ENCODE data around the gene OR1M1.
"Not testable (repeated sequence)": the region's sequence is repeated elsewhere in the genome, so short reads cannot be mapped to it uniquely, and the experiment has no call there.

The OR1M1 gene

DNA sequence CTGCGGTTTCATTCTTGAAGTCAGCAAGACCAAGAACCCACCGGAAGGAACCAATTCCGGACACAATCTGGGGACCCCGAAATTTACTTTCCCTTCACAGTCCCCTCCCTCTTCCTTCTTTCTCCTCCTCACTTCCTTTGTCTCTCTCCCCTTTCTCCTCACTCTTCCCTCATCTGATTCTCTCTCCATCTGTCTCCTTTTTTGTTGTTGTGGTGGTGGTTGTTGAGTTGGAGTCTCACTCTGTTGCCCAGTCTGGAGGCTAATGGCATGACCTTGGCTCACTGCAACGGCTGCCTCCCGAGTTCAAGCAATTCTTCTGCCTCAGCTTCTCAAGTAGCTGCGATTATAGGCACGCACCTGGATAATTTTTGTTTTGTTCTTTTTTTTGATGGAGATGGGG, 32.7 kb upstream of the OR1M1 start:
- TF ChIP-seq, protein P1, sequence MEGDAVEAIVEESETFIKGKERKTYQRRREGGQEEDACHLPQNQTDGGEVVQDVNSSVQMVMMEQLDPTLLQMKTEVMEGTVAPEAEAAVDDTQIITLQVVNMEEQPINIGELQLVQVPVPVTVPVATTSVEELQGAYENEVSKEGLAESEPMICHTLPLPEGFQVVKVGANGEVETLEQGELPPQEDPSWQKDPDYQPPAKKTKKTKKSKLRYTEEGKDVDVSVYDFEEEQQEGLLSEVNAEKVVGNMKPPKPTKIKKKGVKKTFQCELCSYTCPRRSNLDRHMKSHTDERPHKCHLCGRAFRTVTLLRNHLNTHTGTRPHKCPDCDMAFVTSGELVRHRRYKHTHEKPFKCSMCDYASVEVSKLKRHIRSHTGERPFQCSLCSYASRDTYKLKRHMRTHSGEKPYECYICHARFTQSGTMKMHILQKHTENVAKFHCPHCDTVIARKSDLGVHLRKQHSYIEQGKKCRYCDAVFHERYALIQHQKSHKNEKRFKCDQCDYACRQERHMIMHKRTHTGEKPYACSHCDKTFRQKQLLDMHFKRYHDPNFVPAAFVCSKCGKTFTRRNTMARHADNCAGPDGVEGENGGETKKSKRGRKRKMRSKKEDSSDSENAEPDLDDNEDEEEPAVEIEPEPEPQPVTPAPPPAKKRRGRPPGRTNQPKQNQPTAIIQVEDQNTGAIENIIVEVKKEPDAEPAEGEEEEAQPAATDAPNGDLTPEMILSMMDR (IDR thresholded peaks at IDR 0.05; ENCODE audit: insufficient read depth, low read length, poor library complexity, severe bottlenecking): no peak
- no peak for TF ChIP-seq EZH2phosphoT487 (conservative IDR thresholded peaks at IDR 0.05; ENCODE audit: low read length)
- Histone ChIP-seq H3K9me2 (replicated peaks; ENCODE audit: insufficient read depth, low read length) (no peaks in the 10 kb centered on the region), H2AFZ (ENCODE audit: low read depth, low read length, severe bottlenecking) (no peak overlapping the region), H3K27ac (ENCODE audit: low read depth, low read length) (no peak overlapping the region), H3K36me3 (ENCODE audit: low read length) (no peaks in the 10 kb centered on the region), H3K9me3 (ENCODE audit: insufficient read depth, low read length) (no peaks in the 10 kb centered on the region), H3K4me2 (ENCODE audit: low read depth, low read length, poor library complexity, severe bottlenecking) (no peak overlapping the region), H3K79me2 (ENCODE audit: insufficient read depth, low read length) (no peaks in the 10 kb centered on the region), H3K27me3 (ENCODE audit: low read length) (no peaks in the 10 kb centered on the region), H3K4me3 (ENCODE audit: insufficient read depth, low read length, poor library complexity, severe bottlenecking) (no peak overlapping the region), H3K9ac (ENCODE audit: low read length) (no peak overlapping the region), H4K20me1 (ENCODE audit: low read depth, low read length) (no peaks in the 10 kb centered on the region), H3F3A (ENCODE audit: insufficient read depth) (no peaks in the 10 kb centered on the region)

DNA sequence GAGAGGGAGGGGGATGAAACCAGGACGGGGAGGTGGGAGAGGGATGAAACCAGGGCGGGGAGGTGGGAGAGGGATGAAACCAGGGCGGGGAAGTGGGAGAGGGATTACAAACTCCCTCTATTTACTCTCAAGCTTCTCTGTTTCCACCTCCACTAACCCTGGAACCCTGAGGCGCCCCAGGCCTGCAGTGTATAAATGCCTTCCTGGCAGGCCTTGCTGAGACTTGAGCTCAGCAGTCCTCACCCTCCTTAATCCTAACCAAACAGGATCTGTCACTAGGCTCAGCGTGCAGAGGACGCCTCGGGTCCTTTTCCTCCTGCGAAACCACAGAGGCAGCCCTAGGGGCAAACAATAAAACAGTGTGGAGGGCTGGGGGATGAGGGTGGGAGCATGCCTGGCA, 32.1 kb upstream of the OR1M1 start:
- Histone ChIP-seq H4K20me1 (ENCODE audit: low read depth, low read length) (no peaks in the 10 kb centered on the region), H3K4me3 (ENCODE audit: insufficient read depth, low read length, poor library complexity, severe bottlenecking) (no peak overlapping the region), H3K36me3 (ENCODE audit: low read length) (no peaks in the 10 kb centered on the region), H3K9me3 (ENCODE audit: insufficient read depth, low read length) (no peaks in the 10 kb centered on the region), H3K4me2 (ENCODE audit: low read depth, low read length, poor library complexity, severe bottlenecking) (no peak overlapping the region), H3F3A (ENCODE audit: insufficient read depth) (no peaks in the 10 kb centered on the region), H3K27ac (ENCODE audit: low read depth, low read length) (no peak overlapping the region), H2AFZ (ENCODE audit: low read depth, low read length, severe bottlenecking) (no peak overlapping the region), H3K9me2 (replicated peaks; ENCODE audit: insufficient read depth, low read length) (no peaks in the 10 kb centered on the region), H3K9ac (ENCODE audit: low read length) (no peak overlapping the region), H3K27me3 (ENCODE audit: low read length) (no peaks in the 10 kb centered on the region), H3K79me2 (ENCODE audit: insufficient read depth, low read length) (no peaks in the 10 kb centered on the region)
- no peak for TF ChIP-seq EZH2phosphoT487 (conservative IDR thresholded peaks at IDR 0.05; ENCODE audit: low read length)
- TF ChIP-seq, protein P1 (IDR thresholded peaks at IDR 0.05; ENCODE audit: insufficient read depth, low read length, poor library complexity, severe bottlenecking): no peak

DNA sequence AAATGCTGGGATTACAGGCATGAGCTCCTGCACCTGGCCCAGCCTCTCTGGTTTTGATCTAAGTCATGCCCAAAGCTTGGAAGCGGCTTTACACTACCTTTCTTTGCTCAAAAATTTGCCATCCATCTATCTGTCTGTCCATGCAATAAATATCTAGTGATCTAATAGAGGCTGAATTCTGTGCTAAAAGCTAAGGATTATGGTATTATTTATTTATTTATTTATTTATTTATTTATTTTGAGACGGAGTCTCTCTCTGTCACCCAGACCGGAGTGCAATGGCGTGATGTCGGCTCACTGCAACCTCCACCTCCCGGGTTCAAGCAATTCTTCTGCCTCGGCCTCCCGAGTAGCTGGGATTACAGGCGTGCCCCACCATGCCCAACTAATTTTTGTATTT, 30.7 kb upstream of the OR1M1 start:
- H3K4me2 ChIP-seq (ENCODE audit: low read depth, low read length, poor library complexity, severe bottlenecking); H4K20me1 ChIP-seq (ENCODE audit: low read depth, low read length): not testable (repeated sequence)

DNA sequence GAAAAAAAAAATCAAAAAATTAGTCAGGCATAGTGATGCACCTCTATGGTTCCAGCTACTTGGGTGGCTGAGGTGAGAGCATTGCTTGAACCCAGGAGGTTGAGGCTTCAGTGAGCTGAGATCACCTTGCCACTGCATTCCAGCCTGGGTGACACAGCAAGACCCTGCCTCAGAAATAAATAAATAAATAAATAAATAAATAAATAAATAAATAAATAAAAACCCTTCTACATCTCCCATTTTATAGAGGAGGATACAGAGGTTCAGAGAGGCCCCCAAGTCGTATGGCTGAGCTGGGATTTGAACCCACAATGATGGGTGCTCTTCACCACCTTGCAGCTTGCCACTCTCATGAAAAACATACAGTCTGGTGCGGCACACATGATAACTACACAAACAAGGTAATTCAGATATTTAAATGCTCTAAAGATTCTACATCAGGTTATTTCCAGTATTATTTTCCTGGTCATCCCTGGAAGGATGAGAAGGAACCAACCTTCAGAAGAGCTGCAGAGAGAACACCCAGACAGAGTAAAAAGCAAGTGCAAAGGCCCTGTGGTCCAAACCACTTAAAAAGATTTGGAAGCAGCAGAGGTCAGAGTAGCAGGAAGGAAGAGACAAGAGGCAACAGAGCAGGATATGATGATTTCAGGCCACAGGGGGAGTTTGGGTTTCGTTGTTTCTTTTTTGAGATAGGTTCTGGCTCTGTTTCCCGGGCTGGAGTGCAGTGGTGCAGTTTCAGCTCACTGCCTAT, 29.2 kb upstream of the OR1M1 start:
- Histone ChIP-seq H3K79me2 (ENCODE audit: insufficient read depth, low read length) (no peaks in the 10 kb centered on the region), H4K20me1 (ENCODE audit: low read depth, low read length) (no peaks in the 10 kb centered on the region), H3K27me3 (ENCODE audit: low read length) (no peaks in the 10 kb centered on the region), H3K9me3 (ENCODE audit: insufficient read depth, low read length) (no peaks in the 10 kb centered on the region), H3K27ac (ENCODE audit: low read depth, low read length) (no peak overlapping the region), H3F3A (ENCODE audit: insufficient read depth) (no peaks in the 10 kb centered on the region), H3K4me2 (ENCODE audit: low read depth, low read length, poor library complexity, severe bottlenecking) (no peak overlapping the region), H3K9me2 (replicated peaks; ENCODE audit: insufficient read depth, low read length) (no peaks in the 10 kb centered on the region), H3K36me3 (ENCODE audit: low read length) (no peaks in the 10 kb centered on the region), H3K4me3 (ENCODE audit: insufficient read depth, low read length, poor library complexity, severe bottlenecking) (no peak overlapping the region), H3K9ac (ENCODE audit: low read length) (no peak overlapping the region), H2AFZ (ENCODE audit: low read depth, low read length, severe bottlenecking) (no peak overlapping the region)
- TF ChIP-seq, protein P1 (IDR thresholded peaks at IDR 0.05; ENCODE audit: insufficient read depth, low read length, poor library complexity, severe bottlenecking): no peak

More for the DNA sequence above, 30.7 kb upstream of the OR1M1 start:
- not testable (repeated sequence) for H3K9me2 ChIP-seq (replicated peaks; ENCODE audit: insufficient read depth, low read length); H3K36me3 ChIP-seq (ENCODE audit: low read length); H3K79me2 ChIP-seq (ENCODE audit: insufficient read depth, low read length); H3K9ac ChIP-seq (ENCODE audit: low read length); H3F3A ChIP-seq (ENCODE audit: insufficient read depth); H3K27ac ChIP-seq (ENCODE audit: low read depth, low read length); H3K27me3 ChIP-seq (ENCODE audit: low read length); H3K9me3 ChIP-seq (ENCODE audit: insufficient read depth, low read length); H2AFZ ChIP-seq (ENCODE audit: low read depth, low read length, severe bottlenecking); H3K4me3 ChIP-seq (ENCODE audit: insufficient read depth, low read length, poor library complexity, severe bottlenecking)

Measured in SU-DHL-6 (cell line).